Smooth muscle cell of the pulmonary artery (primary cell): ENCODE data around the gene GAGE13. TPM values are rescaled to one million over a fixed set of nuclear protein-coding genes. Genes with fewer than 3 reads are reported as not detected.

Experiments
- total RNA-seq: library from RNA; depleted of rRNA; stranded (reverse); fragments of >200 nt; gene quantifications from 2 replicates; pipeline ENCODE4 v1.2.3, GENCODE V29; 2014

GAGE13 gene, protein sequence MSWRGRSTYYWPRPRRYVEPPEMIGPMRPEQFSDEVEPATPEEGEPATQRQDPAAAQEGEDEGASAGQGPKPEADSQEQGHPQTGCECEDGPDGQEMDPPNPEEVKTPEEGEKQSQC
- total RNA-seq = not detected in 2 replicates

DNA sequence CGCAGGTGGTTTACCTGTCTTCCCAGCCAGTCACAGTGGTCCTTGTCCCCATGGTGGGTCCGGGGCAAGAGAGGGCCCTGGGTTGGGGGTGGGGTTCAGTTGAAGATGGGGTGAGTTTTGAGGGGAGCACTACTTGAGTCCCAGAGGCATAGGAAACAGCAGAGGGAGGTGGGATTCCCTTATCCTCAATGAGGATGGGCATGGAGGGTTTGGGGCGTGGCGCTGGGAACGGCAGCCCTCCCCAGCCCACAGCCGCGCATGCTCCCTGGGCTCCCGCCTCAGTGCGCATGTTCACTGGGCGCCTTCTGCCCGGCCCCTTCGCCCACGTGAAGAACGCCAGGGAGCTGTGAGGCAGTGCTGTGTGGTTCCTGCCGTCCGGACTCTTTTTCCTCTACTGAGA, at the start of gene GAGE13:
Gene GAGE13, plus strand, starts transcription at position 301 of the 400 bp plus-strand sequence. CDS start 1,156 bp downstream, outside the sequence.

DNA sequence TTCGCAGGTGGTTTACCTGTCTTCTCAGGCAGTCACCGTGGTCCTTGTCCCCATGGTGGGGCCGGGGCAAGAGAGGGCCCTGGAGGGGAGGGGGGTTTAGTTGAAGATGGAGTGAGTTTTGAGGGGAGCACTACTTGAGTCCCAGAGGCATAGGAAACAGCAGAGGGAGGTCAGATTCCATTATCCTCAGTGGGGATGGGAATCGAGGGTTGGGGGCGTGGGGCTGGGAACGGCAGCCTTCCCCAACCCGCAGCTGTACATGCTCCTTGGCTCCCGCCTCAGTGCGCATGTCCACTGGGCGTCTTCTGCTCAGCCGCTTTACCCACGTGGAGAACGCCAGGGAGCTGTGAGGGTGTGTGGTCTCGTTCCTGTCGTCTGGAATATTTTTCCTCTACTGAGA, 28.0 kb upstream of the GAGE13 start, which contains the start of gene GAGE10:
Gene GAGE10, plus strand, starts transcription at position 301 of the 400 bp plus-strand sequence. CDS start 1,214 bp downstream, outside the sequence.

DNA sequence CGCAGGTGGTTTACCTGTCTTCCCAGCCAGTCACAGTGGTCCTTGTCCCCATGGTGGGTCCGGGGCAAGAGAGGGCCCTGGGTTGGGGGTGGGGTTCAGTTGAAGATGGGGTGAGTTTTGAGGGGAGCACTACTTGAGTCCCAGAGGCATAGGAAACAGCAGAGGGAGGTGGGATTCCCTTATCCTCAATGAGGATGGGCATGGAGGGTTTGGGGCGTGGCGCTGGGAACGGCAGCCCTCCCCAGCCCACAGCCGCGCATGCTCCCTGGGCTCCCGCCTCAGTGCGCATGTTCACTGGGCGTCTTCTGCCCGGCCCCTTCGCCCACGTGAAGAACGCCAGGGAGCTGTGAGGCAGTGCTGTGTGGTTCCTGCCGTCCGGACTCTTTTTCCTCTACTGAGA, 9.6 kb upstream of the GAGE13 start, which contains the start of gene GAGE12J:
Gene GAGE12J, plus strand, starts transcription at position 301 of the 400 bp plus-strand sequence. CDS start 1,157 bp downstream, outside the sequence.

Other genes starting within 250 kb of the GAGE13 start
- 18.2 and 18.9 TPM in 2 replicates for gene GPKOW, start 207.8 kb upstream of the GAGE13 start, total RNA-seq
- 2.2 and 4.2 TPM in 2 replicates for gene MAGIX, start 168.8 kb upstream of the GAGE13 start, total RNA-seq
- 21.6 and 22.8 TPM in 2 replicates for gene PLP2, start 159.7 kb upstream of the GAGE13 start, total RNA-seq
- gene PRICKLE3, start 145.2 kb upstream of the GAGE13 start, total RNA-seq = 8.6 and 15.0 TPM in 2 replicates
- 0.52 and 0.59 TPM in 2 replicates for gene SYP, start 131.4 kb upstream of the GAGE13 start, total RNA-seq
- not detected in 2 replicates for gene CACNA1F, start 98.2 kb upstream of the GAGE13 start, total RNA-seq
- gene CCDC22, start 96.1 kb upstream of the GAGE13 start, total RNA-seq = 13.0 and 13.8 TPM in 2 replicates
- 0.07 and 0.13 TPM in 2 replicates for gene FOXP3, start 66.9 kb upstream of the GAGE13 start, total RNA-seq
- 6.8 and 8.5 TPM in 2 replicates for gene PPP1R3F, start 61.8 kb upstream of the GAGE13 start, total RNA-seq
- gene GAGE10, start 27.9 kb upstream of the GAGE13 start, total RNA-seq = not detected in 2 replicates
- not detected in 2 replicates for gene GAGE12J, start 9.5 kb upstream of the GAGE13 start, total RNA-seq
- not detected in 2 replicates for gene GAGE12C, start 200.6 kb downstream of the GAGE13 start, total RNA-seq
- not detected in 2 replicates for gene GAGE12D, start 210.2 kb downstream of the GAGE13 start, total RNA-seq
- not detected in 2 replicates for gene GAGE12E, start 219.7 kb downstream of the GAGE13 start, total RNA-seq
- not detected in 2 replicates for gene GAGE12F, start 229.3 kb downstream of the GAGE13 start, total RNA-seq
- gene GAGE12G, start 238.8 kb downstream of the GAGE13 start, total RNA-seq = not detected in 2 replicates
- not detected in 2 replicates for gene GAGE12H, start 248.4 kb downstream of the GAGE13 start, total RNA-seq